ENCODE measurements around the gene WFDC5.
A peak's percentile ranks its signal among the peaks of the same experiment; 100 is the strongest.
"Not testable (repeated sequence)": the region's sequence is repeated elsewhere in the genome, so short reads cannot be mapped to it uniquely, and the experiment has no call there.

The WFDC5 gene

GRCh38 chr20:45063107-45063506 is 51.9 kb downstream of the WFDC5 start:
- H3K36me3 Mint-ChIP-seq (ENCODE audit: low read depth): peaks cover 85% of the 10 kb centered on the region
- H3K4me1 Mint-ChIP-seq (ENCODE audit: low read depth): peaks cover 86% of the 10 kb centered on the region
- H3K9me3 Mint-ChIP-seq, H3K27me3 Mint-ChIP-seq: not testable (repeated sequence)
- H3K27ac Mint-ChIP-seq: peak overlapping the region; percentile 87
- H3K4me3 Mint-ChIP-seq: peak overlapping the region; percentile 33

- H3K4me1 Mint-ChIP-seq (ENCODE audit: low read depth): peaks cover 83% of the 10 kb centered on the region
- H3K27ac Mint-ChIP-seq: peak overlapping the region; percentile 21
- no peak overlapping the region for H3K4me3 Mint-ChIP-seq
- peaks cover 82% of the 10 kb centered on the region for H3K36me3 Mint-ChIP-seq (ENCODE audit: low read depth)
- H3K27me3 Mint-ChIP-seq: no peaks in the 10 kb centered on the region
- H3K9me3 Mint-ChIP-seq: no peaks in the 10 kb centered on the region
Measured at GRCh38 chr20:45061244-45061643, 53.7 kb downstream of the WFDC5 start.

GRCh38 chr20:45060294-45060693 is 54.7 kb downstream of the WFDC5 start:
- no peaks in the 10 kb centered on the region for H3K9me3 Mint-ChIP-seq
- peaks cover 87% of the 10 kb centered on the region for H3K4me1 Mint-ChIP-seq (ENCODE audit: low read depth)
- no peaks in the 10 kb centered on the region for H3K27me3 Mint-ChIP-seq
- peak overlapping the region; percentile 91 for H3K27ac Mint-ChIP-seq
- no peak overlapping the region for H3K4me3 Mint-ChIP-seq
- H3K36me3 Mint-ChIP-seq (ENCODE audit: low read depth): peaks cover 83% of the 10 kb centered on the region
